Hematopoietic multipotent progenitor cell (in vitro differentiated cells): ENCODE results near the gene RMC1. TPM values are rescaled to one million over a fixed set of nuclear protein-coding genes. Genes with fewer than 3 reads are reported as not detected.
A peak's percentile ranks its signal among the peaks of the same experiment; 100 is the strongest.

ENCODE experiments used
- DNase-seq, 3 donors: peaks; one replicate each; pipeline ENCODE4 v3.0.0-alpha.2; 2011 to 2015; ENCODE audit warnings: low read depth in 2 of 3, low spot score in 2 of 3
- total RNA-seq: library from RNA; depleted of rRNA; stranded (reverse); fragments of >200 nt; gene quantifications from one replicate; pipeline ENCODE4 v1.2.3, GENCODE V29; 2012

RMC1 gene
- total RNA-seq, 1 donor, result 26.4 TPM

DNA sequence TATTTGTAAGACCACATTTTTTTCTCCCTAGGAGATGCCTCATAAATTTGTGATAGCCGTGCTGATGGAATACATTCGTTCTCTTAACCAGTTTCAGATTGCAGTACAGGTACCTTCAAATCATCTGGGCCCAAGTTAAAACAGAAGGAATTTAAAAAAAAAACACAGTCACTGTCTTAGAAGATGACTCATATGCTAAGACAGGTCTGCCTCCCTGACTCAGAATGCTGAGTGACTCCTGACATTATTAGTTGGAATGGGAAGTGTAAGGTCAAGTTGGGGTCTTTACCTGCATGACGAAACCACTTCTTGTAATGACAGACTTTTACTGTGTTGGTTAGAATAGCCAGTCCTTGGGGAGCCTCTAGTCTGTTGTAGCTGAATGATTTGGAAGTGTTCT lies 26.3 kb downstream of the RMC1 start:
- no peak for DNase-seq

DNA sequence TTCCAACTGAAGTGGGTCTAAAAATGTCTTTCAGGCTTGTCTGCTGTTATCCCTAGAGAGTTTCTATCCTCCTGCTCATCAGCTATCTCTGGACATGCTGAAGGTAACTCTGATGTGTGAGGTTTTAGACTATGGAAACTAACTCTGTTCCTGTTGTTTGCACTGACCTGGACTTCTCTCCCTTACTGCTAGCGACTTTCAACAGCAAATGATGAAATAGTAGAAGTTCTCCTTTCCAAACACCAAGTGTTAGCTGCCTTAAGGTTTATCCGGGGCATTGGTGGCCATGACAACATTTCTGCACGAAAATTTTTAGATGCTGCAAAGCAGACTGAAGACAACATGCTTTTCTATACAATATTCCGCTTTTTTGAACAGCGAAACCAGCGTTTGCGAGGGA lies 26.9 kb downstream of the RMC1 start:
- no peak for DNase-seq

GRCh38 chr18:23531912-23532311 lies 28.6 kb downstream of the RMC1 start:
- no peak for DNase-seq

GRCh38 chr18:23532848-23533247 lies 29.5 kb downstream of the RMC1 start:
- no peak for DNase-seq

DNA sequence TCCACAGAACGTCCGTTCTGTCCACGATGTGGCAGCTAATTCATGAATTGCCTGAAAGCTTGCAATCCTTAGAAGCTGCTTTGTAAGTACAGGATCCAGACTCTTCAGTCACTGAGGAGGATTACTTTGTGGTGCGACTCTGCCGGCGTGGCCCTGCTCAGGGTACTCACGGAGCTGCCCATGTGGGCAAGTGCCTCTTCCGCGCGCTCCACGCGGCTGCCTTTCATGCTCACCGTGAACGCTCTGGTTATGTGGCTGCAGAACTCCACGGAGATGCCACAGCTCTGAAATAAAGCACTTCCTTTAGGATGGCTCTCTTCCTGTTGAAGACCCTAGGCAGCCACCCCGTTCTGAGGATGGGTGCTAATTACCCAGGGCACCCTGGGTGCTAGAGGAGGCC lies 31.0 kb downstream of the RMC1 start:
- DNase-seq, result no peak

GRCh38 chr18:23536204-23536603 lies 32.9 kb downstream of the RMC1 start:
- no peak for DNase-seq

DNA sequence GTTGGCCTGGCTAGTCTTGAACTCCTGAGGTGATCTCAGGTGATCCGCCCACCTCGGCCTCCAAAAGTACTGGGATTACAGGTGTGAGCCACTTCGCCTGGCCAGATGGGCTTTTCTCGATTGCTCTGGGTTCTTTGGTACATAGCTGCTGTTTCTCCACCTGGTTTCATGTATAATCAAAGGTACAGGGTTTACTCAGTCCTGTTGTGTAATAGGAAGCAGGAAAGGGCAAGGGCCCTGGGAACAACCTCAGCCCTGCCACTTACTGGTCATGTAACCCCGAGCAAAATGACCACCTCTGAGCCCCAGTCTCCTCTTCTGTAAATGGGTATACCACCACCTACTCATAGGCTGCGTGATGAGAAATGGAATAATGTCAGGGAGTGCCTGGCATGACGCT lies 34.0 kb downstream of the RMC1 start:
- no peak for DNase-seq

GRCh38 chr18:23538001-23538400 lies 34.7 kb downstream of the RMC1 start:
- no peak for DNase-seq

GRCh38 chr18:23538870-23539269 lies 35.6 kb downstream of the RMC1 start:
- no peak for DNase-seq

DNA sequence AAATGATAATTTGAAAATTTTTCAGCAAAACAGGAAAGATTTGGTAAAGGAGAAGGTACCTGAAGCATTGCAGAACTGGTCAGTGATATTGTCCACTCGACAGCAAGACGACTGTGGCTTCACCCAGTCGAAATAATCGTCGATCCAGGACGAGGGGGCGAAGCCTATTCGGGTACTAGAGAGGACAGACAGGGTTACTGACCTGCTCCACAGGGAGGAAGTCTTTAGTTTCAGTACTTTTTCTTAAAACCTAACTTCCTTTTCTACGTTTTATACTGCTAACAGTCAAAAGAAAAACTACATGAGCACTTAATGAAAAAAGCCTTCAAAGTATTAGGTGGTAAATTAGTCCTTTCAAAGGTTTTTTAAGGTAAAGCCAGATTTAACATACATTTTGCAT lies 36.0 kb downstream of the RMC1 start:
- no peak for DNase-seq

DNA sequence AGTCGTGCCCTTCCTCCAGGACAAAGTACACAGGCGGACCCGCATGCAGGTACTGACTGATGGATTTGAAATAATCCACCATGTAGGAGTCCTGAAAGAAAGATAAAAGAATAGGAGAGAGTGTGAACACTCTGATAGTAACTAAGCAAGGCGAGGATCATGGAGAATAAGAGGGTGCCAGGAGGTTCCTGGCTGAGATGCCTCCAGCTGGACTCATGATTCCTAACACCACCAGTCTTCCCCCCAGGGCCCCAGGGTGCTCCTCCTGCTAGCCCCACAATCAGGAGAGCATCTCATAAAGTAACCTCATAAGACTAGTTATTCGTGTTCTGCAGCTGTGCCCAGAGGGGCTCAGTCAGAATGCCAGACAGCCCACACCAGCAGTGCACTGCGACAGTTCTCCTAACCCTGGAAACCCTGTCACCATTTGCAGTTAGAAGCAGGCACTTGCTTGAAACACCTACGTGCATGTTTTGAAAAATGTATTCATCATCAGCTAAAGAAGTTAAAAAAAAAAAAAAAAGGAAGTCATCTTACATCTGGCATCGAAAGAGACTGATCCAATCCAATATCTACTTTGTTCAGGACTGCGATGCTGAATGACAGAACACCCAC lies 36.7 kb downstream of the RMC1 start:
- peak in 2 of 3 donors; percentile 30 to 42 for DNase-seq

GRCh38 chr18:23540867-23541266 lies 37.6 kb downstream of the RMC1 start:
- DNase-seq, result peak in 2 of 3 donors; percentile 70 to 89

- no peak for DNase-seq
These were observed 38.2 kb downstream of the RMC1 start for GRCh38 chr18:23541349-23542093.

DNA sequence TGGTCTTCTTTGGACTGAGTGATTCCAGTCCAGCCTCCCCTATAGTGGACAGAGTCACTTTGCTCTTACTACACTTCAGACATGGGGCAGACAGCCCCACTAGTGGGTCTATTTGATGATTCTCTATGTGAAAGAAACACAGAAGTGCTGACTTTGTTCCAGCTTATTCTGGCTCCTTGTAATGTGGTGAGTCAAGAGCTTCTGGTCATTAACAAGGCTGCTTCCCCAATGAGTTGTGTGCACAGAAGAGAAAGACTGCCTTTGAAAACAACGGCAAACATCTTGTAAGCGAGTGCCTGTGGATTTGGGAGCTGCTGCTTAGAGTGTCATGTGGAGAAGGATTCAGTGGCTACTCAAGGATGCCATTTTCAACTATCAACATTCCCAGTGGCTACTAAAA lies 39.1 kb downstream of the RMC1 start:
- no peak for DNase-seq

DNA sequence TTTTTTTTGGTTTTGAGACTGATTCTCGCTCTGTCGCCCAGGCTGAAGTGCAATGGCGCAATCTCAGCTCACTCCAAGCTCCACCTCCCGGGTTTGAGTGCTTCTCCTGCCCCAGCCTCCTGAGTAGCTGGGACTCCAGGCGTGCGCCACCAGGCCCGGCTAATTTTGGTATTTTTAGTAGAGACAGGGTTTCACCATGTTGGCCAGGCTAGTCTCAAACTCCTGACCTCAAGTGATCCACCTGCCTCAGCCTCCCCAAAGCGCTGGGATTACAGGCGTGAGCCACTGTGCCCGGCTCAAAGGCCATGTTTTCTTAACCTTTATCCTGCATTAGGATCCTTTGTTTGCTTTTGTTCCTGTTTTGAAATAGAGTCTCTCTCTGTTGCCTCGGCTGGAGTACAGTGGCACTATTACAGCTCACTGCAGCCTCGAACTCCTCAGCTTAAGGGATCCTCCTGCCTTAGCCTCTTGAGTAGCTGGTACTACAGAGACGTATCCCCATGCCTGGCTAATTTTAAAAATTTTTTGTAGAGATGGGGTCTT lies 42.0 kb downstream of the RMC1 start:
- DNase-seq, result no peak

GRCh38 chr18:23547306-23547705 lies 44.0 kb downstream of the RMC1 start:
- no peak for DNase-seq

DNA sequence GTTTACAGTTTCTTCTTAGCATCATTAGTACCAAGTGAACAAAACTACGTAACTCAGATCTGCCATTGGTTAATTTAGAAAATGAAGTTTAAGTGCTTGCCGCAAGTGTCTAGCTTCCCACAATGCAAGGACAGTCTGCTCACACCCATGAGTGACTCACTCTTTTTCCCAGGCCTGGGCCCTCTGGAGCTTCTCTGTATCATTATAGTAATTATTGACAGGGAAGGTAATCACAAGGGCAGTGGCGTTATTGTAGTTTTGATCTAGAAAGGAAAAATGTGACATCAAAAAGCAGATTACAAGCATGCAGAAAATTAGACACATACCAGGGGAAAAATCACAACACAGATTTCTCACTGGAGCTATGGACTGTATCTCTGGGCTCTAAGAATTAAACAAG lies 44.5 kb downstream of the RMC1 start:
- DNase-seq, result no peak

GRCh38 chr18:23548275-23548674 lies 45.0 kb downstream of the RMC1 start:
- DNase-seq, result no peak

DNA sequence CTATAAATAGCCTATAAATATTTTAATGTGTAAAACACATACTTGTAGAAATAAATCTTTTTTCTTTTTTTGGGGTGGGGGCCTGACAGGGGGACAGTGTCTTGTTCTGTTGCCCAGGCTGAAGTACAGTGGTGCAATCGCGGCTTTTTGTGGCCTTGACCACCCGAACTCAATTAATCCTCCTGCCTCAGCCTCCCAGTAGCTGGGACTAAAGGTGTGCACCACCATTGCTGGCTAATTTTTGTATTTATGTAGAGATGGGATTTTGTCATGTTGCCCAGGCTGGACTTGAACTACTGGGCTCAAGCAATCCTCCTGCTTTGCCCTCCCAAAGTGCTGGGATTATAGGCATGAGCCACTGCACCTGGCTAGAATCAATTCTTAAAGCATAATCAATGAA lies 45.4 kb downstream of the RMC1 start:
- no peak for DNase-seq

GRCh38 chr18:23550898-23551297 lies 47.6 kb downstream of the RMC1 start:
- DNase-seq, result no peak

DNA sequence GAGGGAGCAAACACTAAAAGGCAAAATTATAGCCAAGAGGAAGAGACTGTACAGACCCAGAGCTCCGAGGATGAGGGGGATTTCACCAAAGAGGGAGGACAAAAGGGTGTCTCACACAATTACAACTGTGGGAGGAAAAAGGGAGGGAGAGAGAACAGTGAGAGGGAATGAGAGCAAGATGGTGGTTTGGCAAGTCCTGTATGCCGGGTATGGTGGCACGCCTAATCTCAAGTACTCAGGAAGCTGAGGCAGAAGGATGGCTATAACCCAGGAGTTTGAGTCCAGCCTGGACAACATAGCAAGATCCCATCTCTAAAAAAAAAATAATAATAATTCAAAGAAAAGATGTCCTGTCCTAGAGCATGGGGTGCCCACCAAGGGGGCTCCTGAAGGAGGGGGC lies 48.7 kb downstream of the RMC1 start:
- no peak for DNase-seq

- DNase-seq, result no peak
These were observed 49.2 kb downstream of the RMC1 start for GRCh38 chr18:23552505-23552904.
